Measurements from ENCODE around the gene HSPA4.

The HSPA4 gene

GRCh38 chr5:133088064-133088463 lies 36.3 kb downstream of the HSPA4 start:
- TF ChIP-seq SIN3A (IDR thresholded peaks at IDR 0.05; ENCODE audit: borderline replicate concordance, insufficient read depth, low read length): no peak
- no peak for TF ChIP-seq TAF1 (IDR thresholded peaks at IDR 0.05; ENCODE audit: borderline replicate concordance, insufficient read depth, low read length)
- TF ChIP-seq FOXP2 (optimal IDR thresholded peaks at IDR 0.05; ENCODE audit: borderline replicate concordance, extremely low read depth, extremely low read length, insufficient read depth): no peak
- no peak for TF ChIP-seq POLR2AphosphoS5 (IDR thresholded peaks at IDR 0.05; ENCODE audit: low read depth, low read length)
- no peak for TF ChIP-seq REST (IDR thresholded peaks at IDR 0.05; ENCODE audit: insufficient read depth in 1 of 2, low read depth in 2 of 2, low read length in 2 of 2)

GRCh38 chr5:133091034-133091433 lies 39.2 kb downstream of the HSPA4 start:
- TF ChIP-seq FOXP2 (optimal IDR thresholded peaks at IDR 0.05; ENCODE audit: borderline replicate concordance, extremely low read depth, extremely low read length, insufficient read depth) (no peak), REST (IDR thresholded peaks at IDR 0.05; ENCODE audit: insufficient read depth in 1 of 2, low read depth in 2 of 2, low read length in 2 of 2) (no peak), TAF1 (IDR thresholded peaks at IDR 0.05; ENCODE audit: borderline replicate concordance, insufficient read depth, low read length) (no peak), SIN3A (IDR thresholded peaks at IDR 0.05; ENCODE audit: borderline replicate concordance, insufficient read depth, low read length) (no peak), POLR2AphosphoS5 (IDR thresholded peaks at IDR 0.05; ENCODE audit: low read depth, low read length) (no peak)

- no peak for TF ChIP-seq REST (IDR thresholded peaks at IDR 0.05; ENCODE audit: insufficient read depth in 1 of 2, low read depth in 2 of 2, low read length in 2 of 2)
- no peak for TF ChIP-seq POLR2AphosphoS5 (IDR thresholded peaks at IDR 0.05; ENCODE audit: low read depth, low read length)
- TF ChIP-seq FOXP2 (optimal IDR thresholded peaks at IDR 0.05; ENCODE audit: borderline replicate concordance, extremely low read depth, extremely low read length, insufficient read depth): no peak
- TF ChIP-seq TAF1 (IDR thresholded peaks at IDR 0.05; ENCODE audit: borderline replicate concordance, insufficient read depth, low read length): no peak
- no peak for TF ChIP-seq SIN3A (IDR thresholded peaks at IDR 0.05; ENCODE audit: borderline replicate concordance, insufficient read depth, low read length)
These were observed 54.5 kb downstream of the HSPA4 start for GRCh38 chr5:133106343-133106742.

GRCh38 chr5:133106761-133107572 lies 55.2 kb downstream of the HSPA4 start:
- TF ChIP-seq SIN3A (IDR thresholded peaks at IDR 0.05; ENCODE audit: borderline replicate concordance, insufficient read depth, low read length) (no peak), REST (IDR thresholded peaks at IDR 0.05; ENCODE audit: insufficient read depth in 1 of 2, low read depth in 2 of 2, low read length in 2 of 2) (no peak), TAF1 (IDR thresholded peaks at IDR 0.05; ENCODE audit: borderline replicate concordance, insufficient read depth, low read length) (no peak), POLR2AphosphoS5 (IDR thresholded peaks at IDR 0.05; ENCODE audit: low read depth, low read length) (peak; percentile 57; the same call in 1 of the 2 replicates), FOXP2 (optimal IDR thresholded peaks at IDR 0.05; ENCODE audit: borderline replicate concordance, extremely low read depth, extremely low read length, insufficient read depth) (no peak)
